ENCODE results near the gene FAM89B. TPM values are rescaled to one million over a fixed set of nuclear protein-coding genes. Genes with fewer than 3 reads are reported as not detected.
A peak's percentile ranks its signal among the peaks of the same experiment; 100 is the strongest.

FAM89B gene
- total and polyA plus RNA-seq, 2 of the 8 experiments (the other 6 are each of a cell fraction or from before 2014, with no cell fraction given) = 15.8 to 32.4 TPM

GRCh38 chr11:65576232-65576866 lies 4.0 kb downstream of the FAM89B start:
- H2AFZ ChIP-seq (ENCODE audit: low read length) = no peak overlapping the region
- TF ChIP-seq NANOG (IDR thresholded peaks at IDR 0.05; ENCODE audit: insufficient read depth, low read depth, low read length, poor library complexity, severe bottlenecking) (no peak), SUZ12 (IDR thresholded peaks at IDR 0.05; ENCODE audit: low read length) (peak; percentile 22; the same call in 1 of the 2 replicates)
- peaks cover 8 to 39% (median 28%) of the 10 kb centered on the region in 4 experiments for H3K27me3 ChIP-seq (replicated peaks in 1 of 4; ENCODE audit: control insufficient read depth in 3 of 4, extremely low read depth in 1 of 4, insufficient read depth in 3 of 4, low read length in 3 of 4)
- no peak overlapping the region for H3K9ac ChIP-seq (replicated peaks in 1 of 4; ENCODE audit: extremely low read depth in 1 of 4, low read depth in 3 of 4, low read length in 3 of 4)
- no peak overlapping the region for H2BK120ac ChIP-seq (replicated peaks; ENCODE audit: low read depth, low read length)
- H3K27ac ChIP-seq (ENCODE audit: low read depth, low read length) = no peak overlapping the region
- no peak overlapping the region for H2BK5ac ChIP-seq (ENCODE audit: low read depth, low read length)
- CTCF ChIA-PET (ENCODE audit: partially characterized antibody) = interaction anchor here (1.0 to 7.2 kb wide), 7 partner anchors 11 to 47 kb away, joined by 3 to 97 read pairs (median 12); partner anchors contain the start of gene KCNK7
- no peak overlapping the region for H3K23ac ChIP-seq (ENCODE audit: insufficient read length)
- no peak overlapping the region for H3K4ac ChIP-seq (replicated peaks; ENCODE audit: insufficient read length, low read depth, low read length)
- H3K23me2 ChIP-seq (ENCODE audit: low read depth, low read length) = peaks cover 8% of the 10 kb centered on the region; the same call in 1 of the 2 replicates
- H2BK12ac ChIP-seq (ENCODE audit: low read depth, low read length) = peak overlapping the region; percentile 62; the same call in 1 of the 2 replicates
- no peak overlapping the region for H2BK15ac ChIP-seq (ENCODE audit: low read length)
- peaks cover 14 to 15% of the 10 kb centered on the region in 2 experiments for H4K20me1 ChIP-seq (replicated peaks in 1 of 2; ENCODE audit: control insufficient read depth in 1 of 2, insufficient read depth in 2 of 2, low read length in 2 of 2)
- no peak overlapping the region for H3K18ac ChIP-seq (ENCODE audit: extremely low read depth, low read length)
- no peak overlapping the region; the same call in 1 of the 2 replicates for H2AK5ac ChIP-seq (ENCODE audit: low read depth, low read length)
- DNase-seq (ENCODE audit: low read depth in 1 of 2, low spot score in 2 of 2) (no peak), FAIRE-seq (no peak)
- H3K4me3 ChIP-seq (ENCODE audit: extremely low read depth in 1 of 4, insufficient read depth in 2 of 4, low read depth in 3 of 4, low read length in 4 of 4) = peak overlapping the region; percentile 12 to 63 (median 25); a peak in 5 of 8 replicates
- H3K9me3 ChIP-seq (ENCODE audit: insufficient read depth in 2 of 2, low read depth in 1 of 2, low read length in 1 of 2) = no peaks in the 10 kb centered on the region
- no peaks in the 10 kb centered on the region for H3K79me1 ChIP-seq (ENCODE audit: low read depth, low read length)
- H3K56ac ChIP-seq (replicated peaks; ENCODE audit: insufficient read length, low read depth, low read length) = no peak overlapping the region
- H3K4me2 ChIP-seq (ENCODE audit: insufficient read depth in 1 of 2, low read depth in 2 of 2, low read length in 2 of 2) = peak overlapping the region; percentile 64 to 72
- peaks cover 9 to 27% (median 18%) of the 10 kb centered on the region in 4 experiments; a peak in 6 of 7 replicates for H3K4me1 ChIP-seq (replicated peaks in 1 of 4; ENCODE audit: control insufficient read depth in 3 of 4, insufficient read depth in 4 of 4, low read length in 3 of 4)
- H3K79me2 ChIP-seq (ENCODE audit: control insufficient read depth in 1 of 2, insufficient read depth in 2 of 2, low read length in 2 of 2) = peaks cover 0 to under 1% of the 10 kb centered on the region in 2 experiments; a peak in 1 of 4 replicates
- H2BK20ac ChIP-seq (ENCODE audit: low read length) = no peak overlapping the region
- no peak overlapping the region for H4K91ac ChIP-seq (replicated peaks; ENCODE audit: insufficient read length, low read length)
- H4K8ac ChIP-seq (ENCODE audit: extremely low read depth, insufficient read depth, low read length) = peak overlapping the region; percentile 57; the same call in 1 of the 2 replicates
- 38% methylated on average over 13 of the region's 26 CpGs; no CpG with 5 or more reads in 1 of the 2 experiments for WGBS, 2 experiments (ENCODE audit: extremely low coverage in 1 of 2, insufficient coverage in 1 of 2, insufficient read length in 1 of 2, insufficient replicate concordance in 2 of 2, low coverage in 1 of 2, low lambda C conversion rate in 2 of 2, missing lambda C conversion rate in 1 of 2)
- H3K14ac ChIP-seq (ENCODE audit: insufficient read length) = no peak overlapping the region
- H4K5ac ChIP-seq (ENCODE audit: insufficient read length, low read depth, low read length) = peak overlapping the region; percentile 15
- H3K36me3 ChIP-seq (ENCODE audit: control insufficient read depth in 2 of 4, insufficient read depth in 4 of 4, low read length in 3 of 4) = no peaks in the 10 kb centered on the region
- POLR2A ChIA-PET (ENCODE audit: partially characterized antibody) = interaction anchor here (0.6 to 3.7 kb wide), 9 partner anchors 9 to 211 kb away, joined by 3 to 36 read pairs (median 6); no protein-coding TSS in a partner anchor

All from H1 (cell line).